ENCODE measurements around the gene ELMO1. TPM values are rescaled to one million over a fixed set of nuclear protein-coding genes. Genes with fewer than 3 reads are reported as not detected.

ELMO1 gene
- total RNA-seq, 1 donor from 2014 or later = 59.9 TPM

GRCh38 chr7:37118004-37118403 is 330.7 kb downstream of the ELMO1 start:
- DNase-seq = no peak

- DNase-seq = no peak
Observed at GRCh38 chr7:37117292-37117691, 331.4 kb downstream of the ELMO1 start.

GRCh38 chr7:37116093-37116701 is 332.5 kb downstream of the ELMO1 start:
- no peak for DNase-seq

GRCh38 chr7:37113661-37114355 is 334.9 kb downstream of the ELMO1 start:
- no peak for DNase-seq

- DNase-seq = no peak
Observed at GRCh38 chr7:37112876-37113275, 335.8 kb downstream of the ELMO1 start.

- no peak for DNase-seq
Observed at GRCh38 chr7:37112218-37112617, 336.4 kb downstream of the ELMO1 start.

GRCh38 chr7:37111459-37111858 is 337.2 kb downstream of the ELMO1 start:
- DNase-seq = no peak

GRCh38 chr7:37110660-37111424 is 337.8 kb downstream of the ELMO1 start:
- DNase-seq = no peak

- DNase-seq = no peak
Observed at GRCh38 chr7:37109843-37110242, 338.8 kb downstream of the ELMO1 start.

GRCh38 chr7:37109016-37109683 is 339.5 kb downstream of the ELMO1 start:
- DNase-seq = peak; percentile 37

- no peak for DNase-seq
Observed at GRCh38 chr7:37108615-37109014, 340.0 kb downstream of the ELMO1 start.

- DNase-seq = no peak
Observed at GRCh38 chr7:37107047-37107750, 341.5 kb downstream of the ELMO1 start.

GRCh38 chr7:37105762-37106161 is 342.9 kb downstream of the ELMO1 start:
- DNase-seq = no peak

GRCh38 chr7:37104822-37105518 is 343.7 kb downstream of the ELMO1 start:
- no peak for DNase-seq

- no peak for DNase-seq
Observed at GRCh38 chr7:37102518-37103137, 346.0 kb downstream of the ELMO1 start.

GRCh38 chr7:37100735-37101331 is 347.8 kb downstream of the ELMO1 start:
- DNase-seq = no peak

- no peak for DNase-seq
Observed at GRCh38 chr7:37098762-37099161, 349.9 kb downstream of the ELMO1 start.

GRCh38 chr7:37097983-37098382 is 350.7 kb downstream of the ELMO1 start:
- DNase-seq = no peak

GRCh38 chr7:37097276-37097675 is 351.4 kb downstream of the ELMO1 start:
- DNase-seq = no peak

GRCh38 chr7:37096341-37096740 is 352.3 kb downstream of the ELMO1 start:
- DNase-seq = no peak

- DNase-seq = no peak
Observed at GRCh38 chr7:37095122-37095521, 353.5 kb downstream of the ELMO1 start.

Data from tongue (tissue), 2 donors.